ENCODE data around the gene ADGRE2. TPM values are rescaled to one million over a fixed set of nuclear protein-coding genes. Genes with fewer than 3 reads are reported as not detected.
"Not testable (repeated sequence)": the region's sequence is repeated elsewhere in the genome, so short reads cannot be mapped to it uniquely, and the experiment has no call there.

ADGRE2 gene
- 1 to 10 TPM; 8.1 to 8.3 TPM for total RNA-seq
- 1 to 10 TPM in 1 of 2 donors, under 1 TPM in 1; 0.23 to 1.1 TPM for polyA plus RNA-seq
- long read RNA-seq, donor 1, partial matches to known transcripts = 3 of 10 reads
- long read RNA-seq, donor 1, other reads (novel, unspliced or antisense) = 7 of 10 reads
- long read RNA-seq, donor 2 = 0 reads

GRCh38 chr19:14778110-14778845 is at the start of gene ADGRE2:
ADGRE2 (minus strand) TSS chr19:14778560; CDS start chr19:14776756, 1,804 bp downstream.
- H3K4me3 ChIP-seq (ENCODE audit: low read length in 2 of 2); H3K27ac ChIP-seq (ENCODE audit: low read depth in 1 of 2, low read length in 2 of 2); H3K36me3 ChIP-seq (ENCODE audit: control insufficient read depth in 1 of 2, insufficient read depth in 2 of 2, low read length in 1 of 2); H3K27me3 ChIP-seq (ENCODE audit: control insufficient read depth in 1 of 2, insufficient read depth in 2 of 2, low read length in 1 of 2); H3K4me1 ChIP-seq (ENCODE audit: control insufficient read depth in 1 of 2, insufficient read depth in 2 of 2, low read length in 2 of 2); H3K9me3 ChIP-seq (ENCODE audit: control insufficient read depth, low read length); intact Hi-C loops (cut with DNase I); ATAC-seq (ENCODE audit: low FRiP score): not testable (repeated sequence)
- DNase-seq = peak in 1 of 2 donors; percentile 20
- WGBS, 2 donors = 63 to 64% methylated on average over 12 of the region's 12 CpGs

- ATAC-seq (ENCODE audit: low FRiP score) (no peak), DNase-seq (no peak)
- intact Hi-C loops (cut with DNase I) = no loop called here
- H3K36me3 ChIP-seq (ENCODE audit: control insufficient read depth in 1 of 2, insufficient read depth in 2 of 2, low read length in 1 of 2) = no peaks in the 10 kb centered on the region
- 89 to 90% methylated on average over 2 of the region's 2 CpGs for WGBS, 2 donors
- no peak overlapping the region for H3K27ac ChIP-seq (ENCODE audit: low read depth in 1 of 2, low read length in 2 of 2)
- no peak overlapping the region for H3K4me3 ChIP-seq (ENCODE audit: low read length in 2 of 2)
- no peaks in the 10 kb centered on the region for H3K4me1 ChIP-seq (ENCODE audit: control insufficient read depth in 1 of 2, insufficient read depth in 2 of 2, low read length in 2 of 2)
- H3K27me3 ChIP-seq (ENCODE audit: control insufficient read depth in 1 of 2, insufficient read depth in 2 of 2, low read length in 1 of 2) = no peaks in the 10 kb centered on the region
- peaks cover 3% of the 10 kb centered on the region for H3K9me3 ChIP-seq (ENCODE audit: control insufficient read depth, low read length)
Measured at GRCh38 chr19:14826006-14826405, 47.6 kb upstream of the ADGRE2 start.

GRCh38 chr19:14821937-14822336 is 43.6 kb upstream of the ADGRE2 start:
- H3K4me3 ChIP-seq (ENCODE audit: low read length in 2 of 2) = no peak overlapping the region
- H3K27me3 ChIP-seq (ENCODE audit: control insufficient read depth in 1 of 2, insufficient read depth in 2 of 2, low read length in 1 of 2) = no peaks in the 10 kb centered on the region
- H3K27ac ChIP-seq (ENCODE audit: low read depth in 1 of 2, low read length in 2 of 2) = no peak overlapping the region
- 47 to 50% methylated on average over 6 of the region's 6 CpGs for WGBS, 2 donors
- ATAC-seq (ENCODE audit: low FRiP score) = no peak
- peaks cover 3% of the 10 kb centered on the region for H3K9me3 ChIP-seq (ENCODE audit: control insufficient read depth, low read length)
- no peak for DNase-seq
- no peaks in the 10 kb centered on the region for H3K36me3 ChIP-seq (ENCODE audit: control insufficient read depth in 1 of 2, insufficient read depth in 2 of 2, low read length in 1 of 2)
- H3K4me1 ChIP-seq (ENCODE audit: control insufficient read depth in 1 of 2, insufficient read depth in 2 of 2, low read length in 2 of 2) = no peaks in the 10 kb centered on the region
- intact Hi-C loops (cut with DNase I) = no loop called here

- intact Hi-C loops (cut with DNase I) = no loop called here
- WGBS, 2 donors = 72 to 75% methylated on average over 8 of the region's 8 CpGs
- ATAC-seq (ENCODE audit: low FRiP score) = no peak
Measured at GRCh38 chr19:14818588-14818987, 40.2 kb upstream of the ADGRE2 start.

GRCh38 chr19:14817052-14817451 is 38.7 kb upstream of the ADGRE2 start:
- ATAC-seq (ENCODE audit: low FRiP score) (no peak), DNase-seq (no peak)
- Histone ChIP-seq H3K36me3 (ENCODE audit: control insufficient read depth in 1 of 2, insufficient read depth in 2 of 2, low read length in 1 of 2) (no peaks in the 10 kb centered on the region), H3K27me3 (ENCODE audit: control insufficient read depth in 1 of 2, insufficient read depth in 2 of 2, low read length in 1 of 2) (no peaks in the 10 kb centered on the region), H3K4me1 (ENCODE audit: control insufficient read depth in 1 of 2, insufficient read depth in 2 of 2, low read length in 2 of 2) (no peaks in the 10 kb centered on the region), H3K9me3 (ENCODE audit: control insufficient read depth, low read length) (no peaks in the 10 kb centered on the region), H3K27ac (ENCODE audit: low read depth in 1 of 2, low read length in 2 of 2) (no peak overlapping the region), H3K4me3 (ENCODE audit: low read length in 2 of 2) (no peak overlapping the region)
- WGBS, 2 donors = 61 to 71% methylated on average over 3 of the region's 3 CpGs
- intact Hi-C loops (cut with DNase I) = no loop called here

More at GRCh38 chr19:14818588-14818987, 40.2 kb upstream of the ADGRE2 start:
- no peaks in the 10 kb centered on the region for H3K27me3 ChIP-seq (ENCODE audit: control insufficient read depth in 1 of 2, insufficient read depth in 2 of 2, low read length in 1 of 2)
- H3K4me3 ChIP-seq (ENCODE audit: low read length in 2 of 2) = no peak overlapping the region
- no peaks in the 10 kb centered on the region for H3K4me1 ChIP-seq (ENCODE audit: control insufficient read depth in 1 of 2, insufficient read depth in 2 of 2, low read length in 2 of 2)
- H3K27ac ChIP-seq (ENCODE audit: low read depth in 1 of 2, low read length in 2 of 2) = no peak overlapping the region
- H3K36me3 ChIP-seq (ENCODE audit: control insufficient read depth in 1 of 2, insufficient read depth in 2 of 2, low read length in 1 of 2) = no peaks in the 10 kb centered on the region
- no peak for DNase-seq
- no peaks in the 10 kb centered on the region for H3K9me3 ChIP-seq (ENCODE audit: control insufficient read depth, low read length)

GRCh38 chr19:14814982-14815652 is 36.8 kb upstream of the ADGRE2 start:
- 55 to 67% methylated on average over 2 of the region's 2 CpGs for WGBS, 2 donors
- DNase-seq (no peak), ATAC-seq (ENCODE audit: low FRiP score) (no peak)
- Histone ChIP-seq H3K4me3 (ENCODE audit: low read length in 2 of 2) (no peak overlapping the region), H3K9me3 (ENCODE audit: control insufficient read depth, low read length) (no peaks in the 10 kb centered on the region), H3K36me3 (ENCODE audit: control insufficient read depth in 1 of 2, insufficient read depth in 2 of 2, low read length in 1 of 2) (no peaks in the 10 kb centered on the region), H3K27ac (ENCODE audit: low read depth in 1 of 2, low read length in 2 of 2) (no peak overlapping the region), H3K27me3 (ENCODE audit: control insufficient read depth in 1 of 2, insufficient read depth in 2 of 2, low read length in 1 of 2) (no peaks in the 10 kb centered on the region), H3K4me1 (ENCODE audit: control insufficient read depth in 1 of 2, insufficient read depth in 2 of 2, low read length in 2 of 2) (no peaks in the 10 kb centered on the region)
- intact Hi-C loops (cut with DNase I) = no loop called here

GRCh38 chr19:14809272-14810057 is 31.1 kb upstream of the ADGRE2 start:
- no peak overlapping the region for H3K4me3 ChIP-seq (ENCODE audit: low read length in 2 of 2)
- ATAC-seq (ENCODE audit: low FRiP score) = no peak
- H3K36me3 ChIP-seq (ENCODE audit: control insufficient read depth in 1 of 2, insufficient read depth in 2 of 2, low read length in 1 of 2) = no peaks in the 10 kb centered on the region
- H3K27me3 ChIP-seq (ENCODE audit: control insufficient read depth in 1 of 2, insufficient read depth in 2 of 2, low read length in 1 of 2) = no peaks in the 10 kb centered on the region
- no peak overlapping the region for H3K27ac ChIP-seq (ENCODE audit: low read depth in 1 of 2, low read length in 2 of 2)
- no peaks in the 10 kb centered on the region for H3K4me1 ChIP-seq (ENCODE audit: control insufficient read depth in 1 of 2, insufficient read depth in 2 of 2, low read length in 2 of 2)
- no peak for DNase-seq
- WGBS, 2 donors = 32 to 33% methylated on average over 9 of the region's 9 CpGs
- intact Hi-C loops (cut with DNase I) = no loop called here
- no peaks in the 10 kb centered on the region for H3K9me3 ChIP-seq (ENCODE audit: control insufficient read depth, low read length)

- no peak overlapping the region for H3K27ac ChIP-seq (ENCODE audit: low read depth in 1 of 2, low read length in 2 of 2)
- ATAC-seq (ENCODE audit: low FRiP score) (no peak), DNase-seq (no peak)
- no peaks in the 10 kb centered on the region for H3K27me3 ChIP-seq (ENCODE audit: control insufficient read depth in 1 of 2, insufficient read depth in 2 of 2, low read length in 1 of 2)
- 86% methylated on average over 3 of the region's 3 CpGs for WGBS, 2 donors
- H3K4me1 ChIP-seq (ENCODE audit: control insufficient read depth in 1 of 2, insufficient read depth in 2 of 2, low read length in 2 of 2) = no peaks in the 10 kb centered on the region
- intact Hi-C loops (cut with DNase I) = no loop called here
- no peaks in the 10 kb centered on the region for H3K36me3 ChIP-seq (ENCODE audit: control insufficient read depth in 1 of 2, insufficient read depth in 2 of 2, low read length in 1 of 2)
- H3K9me3 ChIP-seq (ENCODE audit: control insufficient read depth, low read length) = no peaks in the 10 kb centered on the region
- H3K4me3 ChIP-seq (ENCODE audit: low read length in 2 of 2) = no peak overlapping the region
Measured at GRCh38 chr19:14804765-14805164, 26.4 kb upstream of the ADGRE2 start.

Data from aorta (tissue), 5 donors.